Left forelimb (tissue), 1 donor: ENCODE data around the gene MARCHF10.
"Not testable (repeated sequence)": the region's sequence is repeated elsewhere in the genome, so short reads cannot be mapped to it uniquely, and the experiment has no call there.

ENCODE experiments used
- DNase-seq: peaks from one replicate; pipeline ENCODE4 v3.0.0-alpha.2; 2018; ENCODE audit warnings: low spot score

Gene MARCHF10

DNA sequence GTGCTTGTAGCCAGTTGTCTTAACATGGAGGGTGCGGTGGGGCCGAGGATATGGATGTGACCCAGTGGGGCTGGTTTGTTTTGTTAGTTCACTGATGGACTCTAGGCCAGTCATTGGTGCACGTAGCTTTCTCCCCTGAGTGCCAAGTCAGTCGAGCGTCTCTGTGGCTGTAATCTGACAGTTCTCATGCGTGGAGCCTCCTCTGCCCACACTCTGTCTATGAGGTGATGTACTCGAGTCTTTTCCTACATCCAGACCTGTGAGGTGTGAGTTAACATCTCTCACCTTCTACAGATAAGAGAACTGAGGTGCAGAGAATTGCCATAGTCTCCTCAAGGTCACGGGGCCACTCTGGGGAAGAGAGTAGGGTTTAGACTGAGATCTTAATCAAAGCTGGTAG lies 90.2 kb downstream of the MARCHF10 start:
- no peak for DNase-seq

DNA sequence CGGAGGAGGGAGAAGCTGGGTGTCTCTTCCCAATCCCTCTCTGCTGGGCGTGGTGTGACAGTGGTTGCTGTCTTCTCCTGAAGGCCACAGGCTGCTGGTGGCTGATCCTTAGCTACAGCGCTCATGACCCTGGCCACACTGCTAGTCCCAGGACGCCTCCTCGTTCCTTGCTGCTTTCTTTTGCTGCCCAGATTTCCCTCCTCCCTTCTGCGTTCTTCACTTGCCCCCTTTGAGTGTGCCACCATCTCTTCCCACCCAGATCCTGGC lies 90.6 kb downstream of the MARCHF10 start:
- no peak for DNase-seq

DNA sequence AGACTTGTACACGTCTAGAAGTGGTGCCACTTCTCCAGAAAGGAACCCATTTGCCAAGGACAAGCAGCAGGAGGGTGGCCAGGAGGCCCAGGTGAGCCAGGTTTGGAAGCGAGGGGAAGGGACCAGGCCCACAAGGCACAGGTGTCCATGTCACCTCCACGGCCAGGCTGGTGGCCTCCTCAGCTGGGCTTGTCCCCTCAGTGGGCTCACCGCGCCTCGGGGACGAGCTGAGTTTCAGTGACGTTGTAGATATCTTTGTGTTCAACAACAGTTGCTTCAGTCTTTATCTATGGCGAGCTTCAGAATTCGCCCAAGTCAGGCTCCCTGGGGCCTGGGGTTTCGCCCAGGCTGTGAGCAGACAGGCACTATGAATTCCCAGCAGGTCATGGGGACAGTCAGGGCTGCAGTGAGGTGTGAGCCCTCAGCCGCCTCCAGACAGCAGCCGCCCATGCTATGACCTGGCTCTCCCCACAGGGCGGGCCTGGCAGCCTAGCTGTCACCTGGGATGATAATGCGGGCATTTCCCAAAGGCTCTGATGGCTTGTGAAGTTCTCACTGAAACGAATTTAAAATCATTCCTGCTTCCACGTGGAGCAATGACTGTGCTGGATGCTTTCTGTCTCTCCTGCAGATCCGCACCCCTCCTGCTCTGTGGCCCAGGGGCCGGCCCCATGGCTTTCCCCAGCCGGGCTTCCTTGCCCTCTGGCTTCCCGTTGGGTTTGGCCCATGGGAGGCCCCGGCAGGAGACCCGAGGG lies 91.1 kb downstream of the MARCHF10 start:
- DNase-seq = no peak

DNA sequence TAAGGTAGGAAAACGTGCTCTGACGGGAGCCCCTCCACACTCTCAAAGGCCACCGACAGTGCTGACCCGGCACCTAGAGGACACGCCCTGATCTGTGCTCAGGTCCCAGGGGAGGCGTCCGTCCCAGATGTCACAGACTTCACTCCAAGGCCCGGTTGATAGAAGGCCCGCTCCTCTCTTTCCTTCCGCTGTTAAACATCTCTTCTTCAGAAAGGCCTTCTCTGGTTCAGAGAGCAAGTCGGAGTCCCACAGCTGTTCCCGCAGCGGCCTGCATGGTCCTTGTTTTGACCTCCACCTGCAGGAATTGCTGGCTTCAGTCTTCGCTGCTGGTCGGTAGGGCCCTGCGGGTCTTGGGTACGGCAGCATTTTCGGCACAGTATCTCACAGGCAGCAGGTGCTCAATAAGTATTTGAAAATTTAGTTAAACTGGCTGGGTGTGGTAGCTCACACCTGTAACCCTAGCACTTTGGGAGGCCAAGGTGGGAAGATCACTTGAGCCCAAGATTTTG lies 92.2 kb downstream of the MARCHF10 start:
- no peak for DNase-seq

GRCh38 chr17:62714016-62714777 lies 93.9 kb downstream of the MARCHF10 start:
- DNase-seq = no peak

DNA sequence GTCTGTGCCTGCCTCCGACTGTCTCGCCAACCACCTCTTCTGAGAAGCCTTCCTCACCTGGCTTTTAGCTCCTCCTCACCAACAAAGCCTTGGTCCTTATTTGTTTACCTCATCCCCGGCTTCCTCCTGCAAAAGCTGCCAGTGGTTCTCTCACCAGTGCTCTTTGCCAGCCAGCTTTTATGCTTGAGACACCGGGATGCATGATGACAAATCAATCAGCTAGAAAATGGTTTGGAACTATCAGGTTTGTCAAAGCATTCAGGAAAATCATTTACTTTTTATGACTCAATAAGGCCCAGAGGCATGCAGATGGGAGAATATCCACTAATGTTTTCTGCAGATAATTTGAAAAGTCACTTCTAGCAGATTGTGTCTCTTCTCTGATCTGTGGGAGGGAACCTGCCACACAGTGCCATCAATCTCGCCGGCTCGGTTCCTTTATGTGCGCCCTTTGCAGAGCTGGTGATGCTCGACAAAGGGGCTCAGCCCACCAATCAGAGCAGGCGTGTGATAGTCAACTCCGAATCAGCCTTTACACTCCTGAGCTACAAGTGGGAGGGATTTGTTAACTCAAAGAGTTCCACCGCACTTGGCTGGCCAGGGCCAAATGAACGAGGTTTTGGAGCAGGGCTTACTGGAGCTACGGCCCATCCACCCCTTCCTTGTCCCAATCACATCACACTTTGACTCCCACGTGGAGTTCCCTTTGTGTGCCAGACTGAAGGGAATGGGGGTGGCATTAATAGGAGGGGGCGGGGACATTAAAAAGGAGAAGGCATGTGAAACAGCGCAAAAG lies 94.8 kb downstream of the MARCHF10 start:
- no peak for DNase-seq

- no peak for DNase-seq
Measured at GRCh38 chr17:62712171-62712581, 95.9 kb downstream of the MARCHF10 start.

GRCh38 chr17:62708587-62708986 lies 99.5 kb downstream of the MARCHF10 start:
- DNase-seq = peak; percentile 14

DNA sequence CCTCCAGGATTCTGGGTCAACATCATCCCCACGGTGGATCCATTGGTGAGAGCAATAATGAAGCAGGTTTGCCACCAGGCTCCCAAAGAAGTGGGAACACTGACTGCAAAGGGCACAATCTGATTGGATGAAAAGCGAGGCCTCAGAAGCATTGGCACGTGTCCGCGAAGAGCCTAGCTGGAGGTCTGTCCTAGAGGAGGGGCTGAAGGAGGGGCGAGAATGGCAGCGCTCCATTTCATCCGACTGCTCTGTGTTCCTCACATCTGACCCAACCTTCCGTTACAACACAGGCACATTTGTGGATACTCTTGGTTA lies 100.7 kb downstream of the MARCHF10 start:
- DNase-seq = peak; percentile 22

- peak; percentile 42 for DNase-seq
Measured at GRCh38 chr17:62706598-62707424, 101.3 kb downstream of the MARCHF10 start.

DNA sequence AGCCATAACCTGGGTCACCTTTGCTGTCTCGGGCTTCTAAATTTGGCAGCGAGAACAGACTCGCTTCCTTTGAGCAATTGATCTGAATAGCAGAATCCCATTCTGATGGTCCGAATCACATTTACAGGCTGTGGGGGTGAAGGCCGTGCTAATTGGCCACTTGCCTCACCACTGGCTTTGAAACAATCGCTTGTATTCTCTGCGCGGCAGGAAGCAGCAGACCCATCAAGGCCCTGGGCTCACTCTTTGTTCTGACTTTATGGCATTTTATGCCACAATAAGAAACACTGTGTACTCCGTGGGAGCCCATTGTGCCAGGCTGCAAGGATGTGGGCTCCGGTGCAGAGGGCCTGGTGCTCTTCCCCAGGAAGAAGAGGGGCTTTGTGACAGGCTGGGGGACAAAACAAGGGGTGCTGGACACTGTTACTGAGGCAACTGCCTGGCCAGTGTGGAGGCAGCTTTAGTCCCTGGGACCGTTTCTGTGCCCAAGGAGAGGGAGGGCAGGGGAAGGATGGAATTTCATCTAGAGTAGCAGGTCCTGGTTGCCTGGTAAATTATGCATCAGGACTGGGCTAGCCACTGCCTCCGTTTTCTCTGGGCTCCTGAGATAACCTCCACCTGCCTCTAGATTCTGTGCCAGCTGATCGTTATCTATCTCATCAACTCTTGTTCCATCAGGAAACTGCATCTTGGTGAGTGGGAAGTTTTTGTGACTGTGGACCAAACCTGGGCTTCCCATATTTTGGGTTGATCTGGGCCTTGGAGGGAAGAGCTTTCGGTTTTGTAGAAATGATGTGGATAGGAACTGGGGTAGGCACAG lies 102.1 kb downstream of the MARCHF10 start:
- peak; percentile 64 for DNase-seq

GRCh38 chr17:62705156-62705777 lies 102.8 kb downstream of the MARCHF10 start:
- no peak for DNase-seq

DNA sequence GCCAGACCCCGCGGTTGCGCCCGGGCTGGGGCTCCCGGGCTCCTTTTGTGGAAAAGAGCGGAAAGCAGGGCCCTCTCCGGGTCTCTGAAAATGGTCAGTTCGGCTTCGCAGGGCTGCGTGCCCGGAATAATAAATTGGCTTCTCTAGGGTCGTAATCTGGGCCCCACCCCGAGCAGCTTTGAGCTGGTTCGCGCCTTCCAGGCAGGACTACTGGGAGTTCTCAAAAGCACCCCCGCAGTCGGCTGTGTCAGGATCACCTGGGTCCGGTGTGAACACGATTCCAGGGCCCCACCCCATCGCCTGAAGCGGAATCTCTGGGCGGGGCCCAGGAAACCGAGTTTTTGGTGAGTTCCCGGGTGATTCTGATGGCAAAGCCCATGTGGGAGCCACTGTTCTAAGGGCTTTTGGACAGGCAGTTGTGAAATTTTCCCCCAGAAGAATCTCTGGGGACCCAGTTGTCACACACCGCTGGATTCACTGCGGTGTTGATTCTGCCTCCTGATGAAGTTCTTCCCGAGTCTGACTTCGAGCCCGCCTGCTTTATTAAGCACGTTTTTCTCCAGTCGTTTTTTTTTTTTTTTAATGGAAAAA lies 103.6 kb downstream of the MARCHF10 start:
- DNase-seq = no peak

DNA sequence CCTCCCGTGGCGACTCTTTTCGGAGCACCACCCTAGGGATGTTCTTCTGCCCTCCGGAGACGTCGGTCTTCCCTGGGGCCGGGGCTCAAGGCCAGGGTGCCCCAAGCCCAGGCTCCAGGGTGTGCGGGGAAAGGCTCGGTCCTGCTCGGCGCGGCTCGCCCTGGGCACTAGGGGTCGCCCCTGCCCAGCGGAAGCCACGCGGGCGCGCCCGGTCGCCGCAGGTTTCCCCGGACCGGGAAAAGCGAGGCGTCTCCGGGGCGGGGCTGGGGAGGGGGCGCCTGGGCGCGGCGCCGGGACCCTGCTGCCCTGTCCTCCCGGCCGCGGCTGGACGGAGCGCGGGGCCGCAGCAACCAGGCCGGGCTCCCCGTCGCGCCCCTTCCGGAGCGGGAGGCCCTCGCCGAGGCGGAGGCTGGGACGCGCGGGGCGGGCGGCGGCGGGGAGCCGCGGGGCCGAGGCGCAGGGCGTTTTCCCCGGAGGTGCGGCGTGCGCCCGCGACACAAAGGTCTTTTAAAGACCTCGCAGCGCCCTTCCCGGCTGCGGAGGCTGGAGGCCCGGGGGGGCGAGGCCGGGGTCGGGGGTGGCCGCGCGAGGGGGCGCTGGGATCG lies 104.2 kb downstream of the MARCHF10 start:
- peak; percentile 90 for DNase-seq

GRCh38 chr17:62703261-62703775 lies 104.8 kb downstream of the MARCHF10 start:
- no peak for DNase-seq

DNA sequence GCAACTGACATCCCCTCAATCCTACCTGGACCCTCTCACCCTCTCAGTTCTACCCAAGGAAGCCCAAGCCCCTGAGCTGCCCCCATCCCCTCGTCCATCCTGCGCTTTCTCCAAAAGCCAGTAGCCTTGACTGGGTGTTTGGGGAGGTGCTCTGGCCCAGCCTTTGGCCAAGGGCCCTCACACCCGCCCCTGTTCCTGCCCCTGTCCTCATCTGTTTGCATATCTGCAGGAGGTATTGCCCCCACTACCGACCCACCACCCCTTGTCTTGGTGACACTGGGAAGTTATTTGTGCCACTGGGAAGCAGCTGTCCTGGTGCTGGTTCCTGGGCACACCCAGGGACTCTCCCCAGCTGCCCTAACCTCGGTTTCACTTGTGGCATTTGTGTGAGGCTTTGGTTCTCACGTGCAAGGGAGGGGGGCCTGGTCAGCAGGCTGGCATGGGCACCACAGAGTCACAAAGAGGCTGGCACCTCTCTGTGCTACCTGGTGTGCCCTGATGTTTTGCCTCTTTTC lies 105.3 kb downstream of the MARCHF10 start:
- DNase-seq = no peak

GRCh38 chr17:62701706-62702085 lies 106.4 kb downstream of the MARCHF10 start:
- DNase-seq = no peak

DNA sequence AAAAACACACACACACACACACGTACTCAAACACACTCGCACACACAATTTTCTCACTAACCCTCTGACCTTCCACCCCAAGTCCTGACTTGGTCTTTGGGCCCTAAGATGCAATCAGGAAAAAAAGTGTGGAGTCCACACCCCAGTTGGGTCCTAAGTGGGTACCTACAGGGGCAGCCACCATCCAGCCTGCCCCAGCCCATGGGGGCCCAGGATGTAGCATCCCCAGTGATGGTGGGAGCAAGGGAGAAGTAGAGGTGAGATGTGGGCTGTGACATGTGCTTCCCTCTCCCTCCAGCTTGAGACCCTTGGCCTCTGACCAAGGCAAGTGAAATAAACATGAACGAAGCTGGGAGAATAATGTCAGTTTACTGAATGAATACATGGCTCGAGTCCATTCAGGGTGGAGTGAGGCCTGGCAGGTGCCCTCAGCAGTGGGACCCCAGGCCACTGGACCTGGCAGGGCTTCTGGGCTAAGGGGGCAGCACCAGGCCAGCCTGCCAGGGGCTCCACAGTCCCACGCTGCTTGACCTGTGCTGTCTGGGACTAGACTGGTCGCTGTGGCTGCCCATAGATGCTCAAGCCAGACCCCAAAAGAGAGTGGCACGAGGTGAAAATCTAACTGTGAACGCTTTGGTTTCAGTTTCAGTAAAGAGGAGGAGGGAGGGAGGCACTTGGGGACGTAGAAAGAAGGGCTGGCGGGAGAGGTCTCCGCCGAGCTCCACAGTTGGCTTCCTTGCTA lies 107.0 kb downstream of the MARCHF10 start:
- DNase-seq = no peak

DNA sequence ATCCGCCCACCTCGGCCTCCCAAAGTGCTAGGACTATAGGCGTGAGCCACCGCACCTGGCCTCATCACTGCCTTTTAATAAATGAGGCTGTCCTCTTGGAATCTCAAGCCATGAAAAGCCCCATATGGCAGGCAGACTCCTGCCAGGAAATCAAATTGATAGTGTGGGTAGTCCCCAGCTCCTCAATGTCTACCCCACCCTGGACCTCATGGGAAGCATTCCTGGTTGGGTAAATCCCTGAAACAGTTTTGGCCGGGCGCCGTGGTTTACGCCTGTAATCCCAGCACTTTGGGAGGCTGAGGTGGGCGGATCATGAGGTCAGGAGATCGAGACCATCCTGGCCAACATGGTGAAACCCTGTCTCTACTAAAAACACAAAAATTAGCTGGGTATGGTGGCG lies 109.7 kb downstream of the MARCHF10 start:
- DNase-seq = not testable (repeated sequence)
